ENCODE data around the gene XBP1. TPM values are rescaled to one million over a fixed set of nuclear protein-coding genes. Genes with fewer than 3 reads are reported as not detected.
A peak's percentile ranks its signal among the peaks of the same experiment; 100 is the strongest.
"Not testable (repeated sequence)": the region's sequence is repeated elsewhere in the genome, so short reads cannot be mapped to it uniquely, and the experiment has no call there.

Gene XBP1
- total and polyA plus RNA-seq, 4 donors = 303 to 705 (median 605) TPM

DNA sequence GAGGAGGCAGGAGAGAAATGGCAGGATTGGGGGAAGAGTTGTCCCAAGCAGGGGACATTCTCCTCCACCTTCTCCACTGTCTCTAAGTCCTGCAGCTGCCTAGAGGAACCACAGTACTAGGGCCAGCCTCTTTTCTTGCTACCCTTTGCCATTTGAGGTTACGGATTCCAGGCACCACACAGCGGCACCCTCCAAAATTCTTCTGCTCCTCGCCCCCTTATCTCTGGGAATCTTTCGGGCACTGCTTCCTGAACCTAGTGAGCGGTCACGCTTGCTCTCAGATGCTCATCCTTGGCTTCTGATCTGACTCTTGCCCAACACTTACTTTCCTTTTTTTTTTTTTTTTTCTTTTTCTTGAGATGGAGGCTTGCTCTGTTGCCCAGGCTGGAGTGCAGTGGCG is 26.6 kb upstream of the XBP1 start:
- TF ChIP-seq HNF4A (conservative IDR thresholded peaks at IDR 0.05) = no peak
- no peak for TF ChIP-seq FOXA1 (IDR thresholded peaks at IDR 0.05)
- TF ChIP-seq TAF1 (conservative IDR thresholded peaks at IDR 0.05) = no peak
- TF ChIP-seq, protein P1, sequence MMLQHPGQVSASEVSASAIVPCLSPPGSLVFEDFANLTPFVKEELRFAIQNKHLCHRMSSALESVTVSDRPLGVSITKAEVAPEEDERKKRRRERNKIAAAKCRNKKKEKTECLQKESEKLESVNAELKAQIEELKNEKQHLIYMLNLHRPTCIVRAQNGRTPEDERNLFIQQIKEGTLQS (IDR thresholded peaks at IDR 0.05) = no peak
- TF ChIP-seq RAD21 (IDR thresholded peaks at IDR 0.05) = no peak
- TF ChIP-seq, protein P2, sequence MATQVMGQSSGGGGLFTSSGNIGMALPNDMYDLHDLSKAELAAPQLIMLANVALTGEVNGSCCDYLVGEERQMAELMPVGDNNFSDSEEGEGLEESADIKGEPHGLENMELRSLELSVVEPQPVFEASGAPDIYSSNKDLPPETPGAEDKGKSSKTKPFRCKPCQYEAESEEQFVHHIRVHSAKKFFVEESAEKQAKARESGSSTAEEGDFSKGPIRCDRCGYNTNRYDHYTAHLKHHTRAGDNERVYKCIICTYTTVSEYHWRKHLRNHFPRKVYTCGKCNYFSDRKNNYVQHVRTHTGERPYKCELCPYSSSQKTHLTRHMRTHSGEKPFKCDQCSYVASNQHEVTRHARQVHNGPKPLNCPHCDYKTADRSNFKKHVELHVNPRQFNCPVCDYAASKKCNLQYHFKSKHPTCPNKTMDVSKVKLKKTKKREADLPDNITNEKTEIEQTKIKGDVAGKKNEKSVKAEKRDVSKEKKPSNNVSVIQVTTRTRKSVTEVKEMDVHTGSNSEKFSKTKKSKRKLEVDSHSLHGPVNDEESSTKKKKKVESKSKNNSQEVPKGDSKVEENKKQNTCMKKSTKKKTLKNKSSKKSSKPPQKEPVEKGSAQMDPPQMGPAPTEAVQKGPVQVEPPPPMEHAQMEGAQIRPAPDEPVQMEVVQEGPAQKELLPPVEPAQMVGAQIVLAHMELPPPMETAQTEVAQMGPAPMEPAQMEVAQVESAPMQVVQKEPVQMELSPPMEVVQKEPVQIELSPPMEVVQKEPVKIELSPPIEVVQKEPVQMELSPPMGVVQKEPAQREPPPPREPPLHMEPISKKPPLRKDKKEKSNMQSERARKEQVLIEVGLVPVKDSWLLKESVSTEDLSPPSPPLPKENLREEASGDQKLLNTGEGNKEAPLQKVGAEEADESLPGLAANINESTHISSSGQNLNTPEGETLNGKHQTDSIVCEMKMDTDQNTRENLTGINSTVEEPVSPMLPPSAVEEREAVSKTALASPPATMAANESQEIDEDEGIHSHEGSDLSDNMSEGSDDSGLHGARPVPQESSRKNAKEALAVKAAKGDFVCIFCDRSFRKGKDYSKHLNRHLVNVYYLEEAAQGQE (IDR thresholded peaks at IDR 0.05) = no peak
- TF ChIP-seq, protein P3, sequence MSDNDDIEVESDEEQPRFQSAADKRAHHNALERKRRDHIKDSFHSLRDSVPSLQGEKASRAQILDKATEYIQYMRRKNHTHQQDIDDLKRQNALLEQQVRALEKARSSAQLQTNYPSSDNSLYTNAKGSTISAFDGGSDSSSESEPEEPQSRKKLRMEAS (IDR thresholded peaks at IDR 0.05) = no peak
- TF ChIP-seq SP1 (IDR thresholded peaks at IDR 0.05) = no peak
- H3K4me1 ChIP-seq (ENCODE audit: control insufficient read depth in 4 of 4, insufficient read depth in 4 of 4, low read length in 3 of 4) = peaks cover 14 to 33% (median 29%) of the 10 kb centered on the region in 4 donors

DNA sequence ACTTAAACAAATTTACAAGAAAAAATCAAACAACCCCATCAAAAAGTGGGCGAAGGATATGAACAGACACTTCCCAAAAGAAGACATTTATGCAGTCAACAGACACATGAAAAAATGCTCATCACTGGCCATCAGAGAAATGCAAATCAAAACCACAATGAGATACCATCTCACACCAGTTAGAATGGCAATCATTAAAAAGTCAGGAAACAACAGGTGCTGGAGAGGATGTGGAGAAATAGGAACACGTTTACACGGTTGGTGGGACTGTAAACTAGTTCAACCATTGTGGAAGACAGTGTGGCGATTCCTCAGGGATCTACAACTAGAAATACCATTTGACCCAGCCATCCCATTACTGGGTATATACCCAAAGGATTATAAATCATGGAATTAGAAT is 26.1 kb upstream of the XBP1 start:
- not testable (repeated sequence) for H3K9ac ChIP-seq (ENCODE audit: low read depth in 1 of 2, low read length in 2 of 2); H3K36me3 ChIP-seq (ENCODE audit: control insufficient read depth in 4 of 4, insufficient read depth in 3 of 4, low read depth in 1 of 4, low read length in 3 of 4); DNase-seq (ENCODE audit: low spot score); H3K4me3 ChIP-seq (ENCODE audit: low read depth in 1 of 3, low read length in 3 of 3); H3K27me3 ChIP-seq (ENCODE audit: control insufficient read depth in 4 of 4, insufficient read depth in 4 of 4, low read length in 3 of 4); H3K27ac ChIP-seq (ENCODE audit: low read depth in 1 of 2, low read length in 2 of 2); H3K9me3 ChIP-seq (ENCODE audit: control insufficient read depth in 4 of 4, low read length in 3 of 4)
- WGBS = 88% methylated on average over 4 of the region's 4 CpGs
- H3K4me1 ChIP-seq (ENCODE audit: control insufficient read depth in 4 of 4, insufficient read depth in 4 of 4, low read length in 3 of 4) = peaks cover 16 to 38% (median 33%) of the 10 kb centered on the region in 4 donors

More for the DNA sequence above, 26.6 kb upstream of the XBP1 start:
- no peak overlapping the region for H3K4me3 ChIP-seq (ENCODE audit: low read depth in 1 of 3, low read length in 3 of 3)
- no peaks in the 10 kb centered on the region for H3K36me3 ChIP-seq (ENCODE audit: control insufficient read depth in 4 of 4, insufficient read depth in 3 of 4, low read depth in 1 of 4, low read length in 3 of 4)
- peak overlapping the region in 1 of 2 donors; percentile 4 for H3K27ac ChIP-seq (ENCODE audit: low read depth in 1 of 2, low read length in 2 of 2)
- no peak for DNase-seq (ENCODE audit: low spot score)
- no peak overlapping the region for H3K9ac ChIP-seq (ENCODE audit: low read depth in 1 of 2, low read length in 2 of 2)
- H3K9me3 ChIP-seq (ENCODE audit: control insufficient read depth in 4 of 4, low read length in 3 of 4) = no peaks in the 10 kb centered on the region
- no peaks in the 10 kb centered on the region for H3K27me3 ChIP-seq (ENCODE audit: control insufficient read depth in 4 of 4, insufficient read depth in 4 of 4, low read length in 3 of 4)
- 95% methylated on average over 7 of the region's 7 CpGs for WGBS

DNA sequence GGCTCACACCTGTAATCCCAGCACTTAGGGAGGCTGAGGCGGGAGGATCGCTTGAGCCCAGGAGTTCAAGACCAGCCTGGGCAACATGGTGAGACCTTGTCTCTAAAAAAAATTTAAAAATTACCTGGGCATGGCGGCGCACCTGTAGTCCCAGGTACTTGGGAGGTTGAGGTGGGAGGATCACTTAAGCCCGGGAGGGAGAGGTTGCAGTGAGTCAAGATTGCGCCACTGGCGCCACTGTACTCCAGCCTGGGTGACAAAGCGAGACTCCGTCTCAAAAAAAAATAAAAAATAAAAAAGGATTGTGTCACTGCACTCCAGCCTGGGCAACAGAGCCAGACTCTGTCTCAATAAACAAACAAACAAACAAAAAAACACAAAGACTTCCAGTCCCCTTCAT is 24.1 kb upstream of the XBP1 start:
- WGBS = 83% methylated on average over 9 of the region's 9 CpGs
- not testable (repeated sequence) for DNase-seq (ENCODE audit: low spot score); H3K36me3 ChIP-seq (ENCODE audit: control insufficient read depth in 4 of 4, insufficient read depth in 3 of 4, low read depth in 1 of 4, low read length in 3 of 4); H3K9me3 ChIP-seq (ENCODE audit: control insufficient read depth in 4 of 4, low read length in 3 of 4); H3K27ac ChIP-seq (ENCODE audit: low read depth in 1 of 2, low read length in 2 of 2); H3K9ac ChIP-seq (ENCODE audit: low read depth in 1 of 2, low read length in 2 of 2); H3K4me3 ChIP-seq (ENCODE audit: low read depth in 1 of 3, low read length in 3 of 3); H3K27me3 ChIP-seq (ENCODE audit: control insufficient read depth in 4 of 4, insufficient read depth in 4 of 4, low read length in 3 of 4)
- peaks cover 20 to 45% (median 40%) of the 10 kb centered on the region in 4 donors for H3K4me1 ChIP-seq (ENCODE audit: control insufficient read depth in 4 of 4, insufficient read depth in 4 of 4, low read length in 3 of 4)

DNA sequence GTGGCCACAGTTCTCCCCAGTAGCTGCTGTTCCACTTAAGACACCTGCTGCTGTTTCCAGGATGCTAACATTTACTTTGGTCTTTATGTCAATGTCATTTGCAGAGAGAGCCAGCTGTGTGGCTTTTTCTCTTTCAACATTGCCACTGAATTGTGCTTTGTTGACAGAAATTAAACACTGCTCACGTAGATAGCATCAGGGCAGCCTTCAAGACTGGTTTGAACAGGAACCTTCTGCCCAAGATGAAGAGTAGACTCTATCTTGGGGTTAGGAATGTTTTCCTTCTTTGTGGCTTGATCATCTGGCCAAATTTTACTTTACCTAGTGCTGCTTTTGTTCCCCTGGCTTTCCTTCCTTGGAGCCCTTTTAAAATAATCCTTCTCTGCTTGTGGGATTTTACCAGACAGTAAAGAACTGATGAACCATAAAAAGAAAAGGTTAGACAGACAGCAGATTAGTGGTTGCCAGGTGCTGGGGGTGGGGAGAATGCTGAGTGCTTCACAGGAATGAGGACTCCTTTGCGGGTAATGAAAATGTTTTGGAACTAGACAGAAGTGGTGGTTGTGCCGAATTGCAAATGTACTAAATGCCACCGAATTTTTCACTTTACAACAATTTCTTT is 22.7 kb upstream of the XBP1 start:
- peak overlapping the region in 1 of 2 donors; percentile 42 for H3K9ac ChIP-seq (ENCODE audit: low read depth in 1 of 2, low read length in 2 of 2)
- no peaks in the 10 kb centered on the region for H3K27me3 ChIP-seq (ENCODE audit: control insufficient read depth in 4 of 4, insufficient read depth in 4 of 4, low read length in 3 of 4)
- 21% methylated on average over 4 of the region's 4 CpGs for WGBS
- H3K4me1 ChIP-seq (ENCODE audit: control insufficient read depth in 4 of 4, insufficient read depth in 4 of 4, low read length in 3 of 4) = peaks cover 24 to 54% (median 49%) of the 10 kb centered on the region in 4 donors
- H3K36me3 ChIP-seq (ENCODE audit: control insufficient read depth in 4 of 4, insufficient read depth in 3 of 4, low read depth in 1 of 4, low read length in 3 of 4) = no peaks in the 10 kb centered on the region
- H3K9me3 ChIP-seq (ENCODE audit: control insufficient read depth in 4 of 4, low read length in 3 of 4) = no peaks in the 10 kb centered on the region
- H3K27ac ChIP-seq (ENCODE audit: low read depth in 1 of 2, low read length in 2 of 2) = peak overlapping the region; percentile 1 to 4
- H3K4me3 ChIP-seq (ENCODE audit: low read depth in 1 of 3, low read length in 3 of 3) = peak overlapping the region in 1 of 3 donors; percentile 10
- DNase-seq (ENCODE audit: low spot score) = no peak
- peak in 1 of 2 donors; percentile 25 for TF ChIP-seq EGR1 (IDR thresholded peaks at IDR 0.05; ENCODE audit: low read depth in 2 of 2)
- TF ChIP-seq NR2F2 (IDR thresholded peaks at IDR 0.05) = no peak
- peak in 1 of 2 donors; percentile 60 for TF ChIP-seq HNF4A (conservative IDR thresholded peaks at IDR 0.05)
- no peak for TF ChIP-seq TAF1 (conservative IDR thresholded peaks at IDR 0.05)
- TF ChIP-seq SP1 (IDR thresholded peaks at IDR 0.05) = peak; percentile 14
- TF ChIP-seq JUND (IDR thresholded peaks at IDR 0.05) = peak in 1 of 2 donors; percentile 21
- peak in 1 of 2 donors; percentile 17 for TF ChIP-seq RAD21 (IDR thresholded peaks at IDR 0.05)
- TF ChIP-seq, protein P1 (IDR thresholded peaks at IDR 0.05) = no peak
- peak; percentile 55 for TF ChIP-seq FOXA1 (IDR thresholded peaks at IDR 0.05)
- TF ChIP-seq, protein P3 (IDR thresholded peaks at IDR 0.05) = peak; percentile 23
- TF ChIP-seq, protein P4, sequence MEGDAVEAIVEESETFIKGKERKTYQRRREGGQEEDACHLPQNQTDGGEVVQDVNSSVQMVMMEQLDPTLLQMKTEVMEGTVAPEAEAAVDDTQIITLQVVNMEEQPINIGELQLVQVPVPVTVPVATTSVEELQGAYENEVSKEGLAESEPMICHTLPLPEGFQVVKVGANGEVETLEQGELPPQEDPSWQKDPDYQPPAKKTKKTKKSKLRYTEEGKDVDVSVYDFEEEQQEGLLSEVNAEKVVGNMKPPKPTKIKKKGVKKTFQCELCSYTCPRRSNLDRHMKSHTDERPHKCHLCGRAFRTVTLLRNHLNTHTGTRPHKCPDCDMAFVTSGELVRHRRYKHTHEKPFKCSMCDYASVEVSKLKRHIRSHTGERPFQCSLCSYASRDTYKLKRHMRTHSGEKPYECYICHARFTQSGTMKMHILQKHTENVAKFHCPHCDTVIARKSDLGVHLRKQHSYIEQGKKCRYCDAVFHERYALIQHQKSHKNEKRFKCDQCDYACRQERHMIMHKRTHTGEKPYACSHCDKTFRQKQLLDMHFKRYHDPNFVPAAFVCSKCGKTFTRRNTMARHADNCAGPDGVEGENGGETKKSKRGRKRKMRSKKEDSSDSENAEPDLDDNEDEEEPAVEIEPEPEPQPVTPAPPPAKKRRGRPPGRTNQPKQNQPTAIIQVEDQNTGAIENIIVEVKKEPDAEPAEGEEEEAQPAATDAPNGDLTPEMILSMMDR (IDR thresholded peaks at IDR 0.05; ENCODE audit: low read depth, low read length, missing input control) = no peak
- TF ChIP-seq FOXA2 (IDR thresholded peaks at IDR 0.05) = peak; percentile 80
